NB4 (cell line): ENCODE data around the gene MAS1L.

ENCODE experiments used
- DNase-seq: peaks from one replicate; pipeline ENCODE4 v3.0.0; 2010; ENCODE audit warnings: low read depth
- H3K4me3 ChIP-seq: one replicate; pipeline ENCODE4 v1.5.1; 2011; ENCODE audit warnings: mild to moderate bottlenecking, low read depth, low read length, moderate library complexity
- MYC ChIP-seq: IDR thresholded peaks from 2 replicates; pipeline ENCODE4 v1.6.1; 2011; ENCODE audit warnings: low read depth, low read length
- POLR2A ChIP-seq: IDR thresholded peaks from 2 replicates; pipeline ENCODE4 v1.6.1; 2011; ENCODE audit warnings: mild to moderate bottlenecking; ENCODE audit not compliant: insufficient read length; ENCODE audit errors: extremely low read depth
- TF ChIP-seq, protein P1 (sequence below): IDR thresholded peaks from one replicate; pipeline ENCODE4 v1.5.1; 2012; ENCODE audit warnings: low read depth, low read length
- TF ChIP-seq, protein P2 (sequence below): IDR thresholded peaks from 2 replicates; pipeline ENCODE4 v1.6.1; 2011; ENCODE audit warnings: low read depth, low read length

MAS1L gene

DNA sequence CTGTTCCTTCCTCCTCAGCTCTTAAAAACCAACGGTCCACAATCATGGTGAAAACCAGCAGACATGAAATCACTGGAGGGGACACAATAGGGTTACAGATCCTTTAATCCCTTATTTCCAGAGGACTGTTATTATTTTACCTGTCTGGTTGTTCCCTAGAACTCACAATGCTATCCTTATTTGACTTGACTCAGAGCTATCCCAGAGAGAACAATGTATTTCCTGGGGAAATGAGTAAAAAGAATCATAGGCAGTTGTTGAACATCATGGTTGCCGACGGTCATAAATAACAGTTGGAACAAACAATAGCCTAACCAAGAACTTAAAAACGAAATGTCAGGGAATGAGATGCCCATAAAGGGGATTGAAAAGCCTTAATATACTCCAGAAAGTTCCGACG is 21.5 kb downstream of the MAS1L start:
- no peak overlapping the region for H3K4me3 ChIP-seq
- DNase-seq: no peak
- TF ChIP-seq MYC (no peak), POLR2A (no peak)
- TF ChIP-seq, protein P1, sequence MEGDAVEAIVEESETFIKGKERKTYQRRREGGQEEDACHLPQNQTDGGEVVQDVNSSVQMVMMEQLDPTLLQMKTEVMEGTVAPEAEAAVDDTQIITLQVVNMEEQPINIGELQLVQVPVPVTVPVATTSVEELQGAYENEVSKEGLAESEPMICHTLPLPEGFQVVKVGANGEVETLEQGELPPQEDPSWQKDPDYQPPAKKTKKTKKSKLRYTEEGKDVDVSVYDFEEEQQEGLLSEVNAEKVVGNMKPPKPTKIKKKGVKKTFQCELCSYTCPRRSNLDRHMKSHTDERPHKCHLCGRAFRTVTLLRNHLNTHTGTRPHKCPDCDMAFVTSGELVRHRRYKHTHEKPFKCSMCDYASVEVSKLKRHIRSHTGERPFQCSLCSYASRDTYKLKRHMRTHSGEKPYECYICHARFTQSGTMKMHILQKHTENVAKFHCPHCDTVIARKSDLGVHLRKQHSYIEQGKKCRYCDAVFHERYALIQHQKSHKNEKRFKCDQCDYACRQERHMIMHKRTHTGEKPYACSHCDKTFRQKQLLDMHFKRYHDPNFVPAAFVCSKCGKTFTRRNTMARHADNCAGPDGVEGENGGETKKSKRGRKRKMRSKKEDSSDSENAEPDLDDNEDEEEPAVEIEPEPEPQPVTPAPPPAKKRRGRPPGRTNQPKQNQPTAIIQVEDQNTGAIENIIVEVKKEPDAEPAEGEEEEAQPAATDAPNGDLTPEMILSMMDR: no peak
- TF ChIP-seq, protein P2, sequence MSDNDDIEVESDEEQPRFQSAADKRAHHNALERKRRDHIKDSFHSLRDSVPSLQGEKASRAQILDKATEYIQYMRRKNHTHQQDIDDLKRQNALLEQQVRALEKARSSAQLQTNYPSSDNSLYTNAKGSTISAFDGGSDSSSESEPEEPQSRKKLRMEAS: no peak

DNA sequence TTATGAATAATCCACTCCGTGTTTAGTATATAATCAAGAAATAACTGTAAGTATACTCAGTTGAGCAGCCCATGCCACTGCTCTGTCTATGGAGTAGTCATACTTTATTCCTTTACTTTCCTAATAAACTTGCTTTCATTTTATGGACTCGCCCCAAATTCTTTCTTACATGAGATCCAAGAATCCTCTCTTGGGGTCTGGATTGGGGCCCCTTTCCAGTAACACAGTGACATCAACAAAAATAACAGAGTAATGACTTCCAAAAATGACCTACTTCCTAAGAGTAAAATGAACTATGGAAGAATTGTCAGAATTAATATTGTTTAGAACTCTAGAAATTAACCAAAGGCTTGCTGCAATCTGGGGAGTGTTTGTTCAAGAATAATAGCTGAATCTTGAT is 22.0 kb downstream of the MAS1L start:
- DNase-seq: no peak
- TF ChIP-seq POLR2A (no peak), MYC (no peak)
- TF ChIP-seq, protein P2: no peak
- TF ChIP-seq, protein P1: no peak
- H3K4me3 ChIP-seq: no peak overlapping the region

DNA sequence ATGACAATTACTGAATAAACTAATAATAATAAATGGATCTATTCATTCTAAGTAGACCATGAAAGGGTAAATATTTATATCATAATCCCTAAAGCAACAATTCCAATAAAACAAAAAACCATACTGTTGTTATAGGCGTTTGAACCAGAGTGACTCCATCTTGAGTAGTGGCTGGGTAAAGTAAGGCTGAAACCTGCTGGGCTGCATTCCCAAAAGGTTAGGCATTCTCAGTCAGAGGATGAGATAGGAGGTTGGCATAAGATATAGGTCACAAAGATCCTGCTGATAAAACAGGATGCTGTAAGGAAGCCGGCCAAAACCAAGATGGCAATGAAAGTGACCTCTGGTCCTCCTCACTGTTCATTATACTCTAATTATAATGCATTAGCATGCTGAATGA is 22.5 kb downstream of the MAS1L start:
- TF ChIP-seq POLR2A (no peak), MYC (no peak)
- TF ChIP-seq, protein P2: no peak
- TF ChIP-seq, protein P1: no peak
- H3K4me3 ChIP-seq: no peak overlapping the region

DNA sequence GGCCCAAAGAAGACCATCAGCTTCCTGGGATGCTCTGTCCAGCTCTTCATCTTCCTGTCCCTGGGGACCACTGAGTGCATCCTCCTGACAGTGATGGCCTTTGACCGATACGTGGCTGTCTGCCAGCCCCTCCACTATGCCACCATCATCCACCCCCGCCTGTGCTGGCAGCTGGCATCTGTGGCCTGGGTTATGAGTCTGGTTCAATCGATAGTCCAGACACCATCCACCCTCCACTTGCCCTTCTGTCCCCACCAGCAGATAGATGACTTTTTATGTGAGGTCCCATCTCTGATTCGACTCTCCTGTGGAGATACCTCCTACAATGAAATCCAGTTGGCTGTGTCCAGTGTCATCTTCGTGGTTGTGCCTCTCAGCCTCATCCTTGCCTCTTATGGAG is 25.7 kb downstream of the MAS1L start:
- DNase-seq: no peak
- TF ChIP-seq MYC (no peak), POLR2A (no peak)
- TF ChIP-seq, protein P2: no peak
- TF ChIP-seq, protein P1: no peak
- no peak overlapping the region for H3K4me3 ChIP-seq

More for the DNA sequence above, 22.5 kb downstream of the MAS1L start:
- DNase-seq: no peak

DNA sequence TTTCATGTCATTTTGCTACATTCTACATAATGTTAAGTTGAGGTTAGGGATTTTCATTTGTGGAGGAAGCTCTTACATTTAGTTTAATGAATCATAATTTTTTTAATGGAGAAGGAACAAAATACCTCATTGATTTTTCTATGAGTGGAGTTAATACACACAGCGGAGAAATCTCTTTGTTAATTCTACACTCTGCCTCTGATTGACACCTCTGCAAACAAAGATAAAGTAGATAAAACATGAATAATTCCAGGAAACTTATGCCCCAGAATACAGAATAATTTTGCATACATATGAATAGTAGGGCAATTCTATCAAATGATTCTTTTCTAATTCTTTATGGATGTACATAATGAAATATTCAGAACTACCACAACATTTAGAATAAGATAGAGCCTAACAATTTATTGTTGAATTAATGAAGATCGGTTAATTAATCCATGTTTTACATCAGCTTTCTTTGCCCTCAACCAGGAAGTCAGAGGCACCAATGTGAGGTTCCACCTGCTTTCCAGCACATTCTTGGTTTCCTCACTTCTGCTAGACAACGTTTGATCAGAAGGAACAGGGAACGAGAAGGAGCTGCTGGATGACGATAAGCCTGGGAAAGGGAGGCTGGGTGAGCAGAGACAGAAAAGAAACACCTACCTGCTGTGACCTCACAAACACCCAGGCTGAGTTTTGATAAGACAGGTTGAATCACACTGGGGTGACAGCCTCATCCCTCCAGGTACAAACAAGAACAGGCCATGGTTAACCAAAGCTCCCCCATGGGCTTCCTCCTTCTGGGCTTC is 26.5 kb downstream of the MAS1L start:
- DNase-seq: no peak
- H3K4me3 ChIP-seq: no peak overlapping the region
- TF ChIP-seq POLR2A: no peak
- TF ChIP-seq, protein P2: no peak
- TF ChIP-seq, protein P1: no peak
- no peak for TF ChIP-seq MYC
